ENCODE results near the gene SLC35F4.

DNA sequence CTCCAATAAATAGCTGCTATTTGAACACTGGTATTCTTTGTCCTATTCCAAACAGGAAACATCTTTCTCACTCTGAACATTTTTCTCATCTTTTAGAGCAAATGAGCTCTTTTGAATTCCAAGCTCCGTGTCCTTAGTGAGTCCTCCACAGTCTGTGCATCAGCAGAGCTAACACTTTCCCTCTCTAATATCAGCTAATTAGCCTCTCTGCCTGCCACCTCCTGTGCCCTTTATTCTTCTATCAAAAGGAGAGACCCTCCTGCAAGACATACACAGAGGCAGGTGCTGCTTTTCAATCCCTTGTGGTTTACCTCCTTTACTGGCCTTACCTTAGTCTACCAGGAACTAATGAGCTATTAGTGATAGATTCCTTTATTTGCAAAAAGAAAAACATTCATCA lies 178.5 kb downstream of the SLC35F4 start:
- TF ChIP-seq, protein P1, sequence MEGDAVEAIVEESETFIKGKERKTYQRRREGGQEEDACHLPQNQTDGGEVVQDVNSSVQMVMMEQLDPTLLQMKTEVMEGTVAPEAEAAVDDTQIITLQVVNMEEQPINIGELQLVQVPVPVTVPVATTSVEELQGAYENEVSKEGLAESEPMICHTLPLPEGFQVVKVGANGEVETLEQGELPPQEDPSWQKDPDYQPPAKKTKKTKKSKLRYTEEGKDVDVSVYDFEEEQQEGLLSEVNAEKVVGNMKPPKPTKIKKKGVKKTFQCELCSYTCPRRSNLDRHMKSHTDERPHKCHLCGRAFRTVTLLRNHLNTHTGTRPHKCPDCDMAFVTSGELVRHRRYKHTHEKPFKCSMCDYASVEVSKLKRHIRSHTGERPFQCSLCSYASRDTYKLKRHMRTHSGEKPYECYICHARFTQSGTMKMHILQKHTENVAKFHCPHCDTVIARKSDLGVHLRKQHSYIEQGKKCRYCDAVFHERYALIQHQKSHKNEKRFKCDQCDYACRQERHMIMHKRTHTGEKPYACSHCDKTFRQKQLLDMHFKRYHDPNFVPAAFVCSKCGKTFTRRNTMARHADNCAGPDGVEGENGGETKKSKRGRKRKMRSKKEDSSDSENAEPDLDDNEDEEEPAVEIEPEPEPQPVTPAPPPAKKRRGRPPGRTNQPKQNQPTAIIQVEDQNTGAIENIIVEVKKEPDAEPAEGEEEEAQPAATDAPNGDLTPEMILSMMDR (IDR thresholded peaks at IDR 0.05) = no peak
- TF ChIP-seq POLR2A (IDR thresholded peaks at IDR 0.05) = no peak

Data from adrenal gland (tissue), 5 donors.